Measurements from ENCODE around the gene SLC33A1. TPM values are rescaled to one million over a fixed set of nuclear protein-coding genes. Genes with fewer than 3 reads are reported as not detected.

The SLC33A1 gene
- total and polyA plus RNA-seq, 2 of the 13 experiments (the other 11 are each of a cell fraction or from before 2014, with no cell fraction given), result 20.0 to 32.1 TPM

GRCh38 chr3:155782390-155782953, 71.8 kb downstream of the SLC33A1 start:
- H4K20me1 ChIP-seq (ENCODE audit: insufficient read depth, low read length), result no peaks in the 10 kb centered on the region; the same call in 1 of the 2 replicates
- FAIRE-seq, result no peak
- intact Hi-C loops (cut with micrococcal nuclease; ENCODE audit: unreplicated experiment) (no loop called here), in situ Hi-C loops (cut with HindIII; ENCODE audit: extremely low pct_ligation_motif_present, low pct_unique_long_range_greater_than_20kb) (no loop called here)
- no peaks in the 10 kb centered on the region for H3K4me1 ChIP-seq (ENCODE audit: insufficient read depth, low read length)
- 100% methylated on average over 1 of the region's 1 CpG for WGBS (ENCODE audit: low lambda C conversion rate)
- H3K27ac ChIP-seq (ENCODE audit: extremely low read length, insufficient read depth, low read length), result no peak overlapping the region
- H3K4me3 ChIP-seq (replicated peaks in 1 of 3; ENCODE audit: insufficient read depth in 1 of 3, low read depth in 2 of 3, low read length in 3 of 3), result no peak overlapping the region
- ChIA-PET CTCF (ENCODE audit: low intra/inter-chr PET ratio, low total read pairs) (no interaction called here), POLR2A (no interaction called here)
- no peak overlapping the region for H3K9ac ChIP-seq (ENCODE audit: insufficient read depth, low read depth, low read length)
- H3K79me2 ChIP-seq (ENCODE audit: insufficient read depth, low read length), result no peaks in the 10 kb centered on the region
- no peak overlapping the region for H3K4me2 ChIP-seq (ENCODE audit: low read depth, low read length)
- H3K27me3 ChIP-seq (ENCODE audit: control insufficient read depth in 1 of 2, insufficient read depth in 2 of 2, low read length in 2 of 2), result no peaks in the 10 kb centered on the region
- no peak for DNase-seq (ENCODE audit: low spot score)
- peaks cover 0 to 12% of the 10 kb centered on the region in 2 experiments; a peak in 1 of 5 replicates for H3K36me3 ChIP-seq (replicated peaks in 1 of 2; ENCODE audit: control insufficient read depth in 1 of 2, insufficient read depth in 2 of 2, low read length in 2 of 2)
- ATAC-seq, result no peak
- BruUV-seq (replicated peaks), result no TSS peak
- no peaks in the 10 kb centered on the region for H3K9me3 ChIP-seq (ENCODE audit: low read length)
- H2AFZ ChIP-seq (ENCODE audit: low read length), result no peak overlapping the region
- no peak for TF ChIP-seq GMEB1 (CRISPR knock-in tag; IDR thresholded peaks at IDR 0.05; ENCODE audit: borderline replicate concordance)
- TF ChIP-seq MAF1 (CRISPR knock-in tag; IDR thresholded peaks at IDR 0.05; ENCODE audit: borderline replicate concordance), result no peak
- no peak for TF ChIP-seq JUND (CRISPR knock-in tag; IDR thresholded peaks at IDR 0.05)
- no peak for TF ChIP-seq ZSCAN9 (CRISPR knock-in tag; IDR thresholded peaks at IDR 0.05; ENCODE audit: borderline replicate concordance)
- TF ChIP-seq ZNF296 (CRISPR knock-in tag; conservative IDR thresholded peaks at IDR 0.05), result no peak
- no peak for TF ChIP-seq SNAPC2 (CRISPR knock-in tag; IDR thresholded peaks at IDR 0.05)
- no peak for TF ChIP-seq TFE3 (CRISPR knock-in tag; IDR thresholded peaks at IDR 0.05)
